MCF 10A (cell line): ENCODE measurements around the gene FAM13A. TPM values are rescaled to one million over a fixed set of nuclear protein-coding genes. Genes with fewer than 3 reads are reported as not detected.
"Not testable (repeated sequence)": the region's sequence is repeated elsewhere in the genome, so short reads cannot be mapped to it uniquely, and the experiment has no call there.

Source experiments
- BruUV-seq: library from RNA; stranded (reverse); fragments of 400-500 nt; replicated peaks from 2 replicates; lab custom pipeline; 2021; lab: Mats Ljungman, UMichigan
- CTCF ChIA-PET: fragments of 300-600 bp; sonication (Branson Sonifier 250); formaldehyde crosslinking; extraction: SDS; loops from one replicate; lab custom pipeline; 2021; ENCODE audit warnings: antibody characterized with exemption, inconsistent platforms; lab: Yijun Ruan, JAX
- POLR2A ChIA-PET: fragments of 300-600, 350-650 bp; sonication (Branson Sonifier 250); formaldehyde crosslinking; extraction: SDS; loops from one replicate; lab custom pipeline; 2020; ENCODE audit warnings: antibody characterized with exemption, inconsistent platforms; lab: Yijun Ruan, JAX
- DNase-seq: peaks from one replicate; pipeline ENCODE4 v3.0.0-alpha.2; 2018; ENCODE audit not compliant: unreplicated experiment
- H3K27ac Mint-ChIP-seq: one replicate; pipeline ENCODE4 v1.8.0; 2022; ENCODE audit warnings: mild to moderate bottlenecking, low read depth, mixed read lengths; ENCODE audit not compliant: unreplicated experiment
- H3K27me3 Mint-ChIP-seq: one replicate; pipeline ENCODE4 v1.8.0; 2022; ENCODE audit warnings: mixed read lengths; ENCODE audit not compliant: insufficient read depth, unreplicated experiment
- H3K36me3 Mint-ChIP-seq: one replicate; pipeline ENCODE4 v1.8.0; 2022; ENCODE audit warnings: mild to moderate bottlenecking, moderate library complexity, mixed read lengths; ENCODE audit not compliant: insufficient read depth, unreplicated experiment
- H3K4me1 Mint-ChIP-seq: one replicate; pipeline ENCODE4 v1.8.0; 2022; ENCODE audit warnings: mixed read lengths; ENCODE audit not compliant: insufficient read depth, unreplicated experiment
- H3K4me3 Mint-ChIP-seq: one replicate; pipeline ENCODE4 v1.8.0; 2022; ENCODE audit warnings: mild to moderate bottlenecking, moderate library complexity, mixed read lengths; ENCODE audit not compliant: unreplicated experiment
- H3K9me3 Mint-ChIP-seq: one replicate; pipeline ENCODE4 v1.8.0; 2022; ENCODE audit warnings: mixed read lengths; ENCODE audit not compliant: unreplicated experiment
- intact Hi-C: fragments of 100-400 bp; cut with micrococcal nuclease; formaldehyde crosslinking; loops from 2 replicates; pipeline ENCODE4 v1.14.1; 2022
- total RNA-seq: library from RNA; stranded (reverse); gene quantifications from 2 replicates; pipeline ENCODE4 v1.2.3, GENCODE V29; 2022
- TF ChIP-seq, protein P1 (sequence below): fragments of 200-600 bp; IDR thresholded peaks from one replicate; pipeline ENCODE4 v1.8.0; 2022; ENCODE audit warnings: antibody characterized with exemption, mild to moderate bottlenecking; ENCODE audit not compliant: unreplicated experiment

The FAM13A gene
- total RNA-seq, 1 experiment from 2014 or later, result 11.1 TPM

- no peak for DNase-seq
- Mint-ChIP-seq H3K36me3 (no peaks in the 10 kb centered on the region), H3K4me3 (no peak overlapping the region), H3K27me3 (no peaks in the 10 kb centered on the region), H3K4me1 (no peaks in the 10 kb centered on the region), H3K27ac (no peak overlapping the region), H3K9me3 (no peaks in the 10 kb centered on the region)
- CTCF ChIA-PET, result no interaction called here
- POLR2A ChIA-PET, result no interaction called here
- TF ChIP-seq, protein P1, sequence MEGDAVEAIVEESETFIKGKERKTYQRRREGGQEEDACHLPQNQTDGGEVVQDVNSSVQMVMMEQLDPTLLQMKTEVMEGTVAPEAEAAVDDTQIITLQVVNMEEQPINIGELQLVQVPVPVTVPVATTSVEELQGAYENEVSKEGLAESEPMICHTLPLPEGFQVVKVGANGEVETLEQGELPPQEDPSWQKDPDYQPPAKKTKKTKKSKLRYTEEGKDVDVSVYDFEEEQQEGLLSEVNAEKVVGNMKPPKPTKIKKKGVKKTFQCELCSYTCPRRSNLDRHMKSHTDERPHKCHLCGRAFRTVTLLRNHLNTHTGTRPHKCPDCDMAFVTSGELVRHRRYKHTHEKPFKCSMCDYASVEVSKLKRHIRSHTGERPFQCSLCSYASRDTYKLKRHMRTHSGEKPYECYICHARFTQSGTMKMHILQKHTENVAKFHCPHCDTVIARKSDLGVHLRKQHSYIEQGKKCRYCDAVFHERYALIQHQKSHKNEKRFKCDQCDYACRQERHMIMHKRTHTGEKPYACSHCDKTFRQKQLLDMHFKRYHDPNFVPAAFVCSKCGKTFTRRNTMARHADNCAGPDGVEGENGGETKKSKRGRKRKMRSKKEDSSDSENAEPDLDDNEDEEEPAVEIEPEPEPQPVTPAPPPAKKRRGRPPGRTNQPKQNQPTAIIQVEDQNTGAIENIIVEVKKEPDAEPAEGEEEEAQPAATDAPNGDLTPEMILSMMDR, result no peak
- BruUV-seq, result no TSS peak
- intact Hi-C loops, result no loop called here
These were observed 202.5 kb downstream of the FAM13A start for GRCh38 chr4:88854481-88854880.

DNA sequence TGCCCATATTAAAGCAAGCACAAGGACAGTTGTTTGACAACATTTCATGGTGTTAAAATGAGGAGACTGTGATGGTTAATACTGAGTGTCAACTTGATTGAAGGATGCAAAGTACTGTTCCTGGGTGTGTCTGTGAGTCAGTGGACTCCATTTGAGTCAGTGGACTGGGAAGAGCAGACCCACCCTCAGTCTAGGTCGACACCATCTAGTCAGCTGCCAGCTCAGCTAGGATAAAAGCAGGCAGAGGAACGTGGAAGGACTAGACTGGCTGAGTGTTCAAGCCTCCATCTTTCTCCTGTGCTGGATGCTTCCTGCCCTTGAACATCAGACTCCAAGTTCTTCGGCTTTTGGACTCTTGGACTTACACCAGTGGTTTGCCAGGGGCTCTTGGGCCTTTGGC lies 203.4 kb downstream of the FAM13A start:
- intact Hi-C loops, H3K36me3 Mint-ChIP-seq, BruUV-seq, H3K4me1 Mint-ChIP-seq, H3K27me3 Mint-ChIP-seq, H3K27ac Mint-ChIP-seq, H3K4me3 Mint-ChIP-seq, H3K9me3 Mint-ChIP-seq, DNase-seq: not testable (repeated sequence)
- ChIA-PET CTCF (interaction anchor here (0.7 kb wide), 1 partner anchor 152 kb away, joined by 3 read pairs; no protein-coding TSS in a partner anchor), POLR2A (interaction anchor here (1.0 to 1.2 kb wide), 2 partner anchors 9 to 24 kb away, joined by 3 read pairs; no protein-coding TSS in a partner anchor)

DNA sequence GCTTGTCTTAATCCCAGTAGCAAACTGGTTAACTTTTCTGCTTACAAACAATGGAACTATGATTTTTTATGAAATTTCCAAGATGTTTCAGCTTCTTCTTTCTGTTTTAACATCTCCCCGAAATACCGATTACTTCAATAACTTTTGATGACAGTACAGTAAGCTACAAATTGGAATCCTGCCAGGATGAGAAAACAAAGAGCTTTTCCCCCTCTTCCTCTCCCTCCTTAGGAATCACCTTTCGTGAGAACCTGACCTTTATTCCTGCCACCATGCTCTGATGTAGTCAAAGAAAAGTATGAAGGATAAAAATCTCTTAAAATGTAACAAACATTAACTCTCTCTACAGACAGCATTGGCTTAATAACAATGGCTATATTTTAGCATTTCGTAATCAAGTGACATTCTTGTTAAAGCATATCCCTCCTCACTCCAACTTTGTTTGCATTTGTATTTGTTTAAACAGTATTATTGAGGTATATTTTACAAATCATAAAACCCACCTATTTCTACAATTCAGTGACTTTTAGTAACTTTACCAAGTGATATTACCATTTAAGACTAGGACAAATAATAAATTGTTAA lies 210.7 kb downstream of the FAM13A start:
- CTCF ChIA-PET, result interaction anchor here (0.7 kb wide), 1 partner anchor 1394 kb away, joined by 3 read pairs; no protein-coding TSS in a partner anchor
- intact Hi-C loops, result no loop called here
- BruUV-seq, result no TSS peak
- peak; percentile 30 for DNase-seq
- POLR2A ChIA-PET, result interaction anchor here (0.7 to 0.9 kb wide), 3 partner anchors 8 to 15 kb away, joined by 3 to 7 read pairs (median 3); no protein-coding TSS in a partner anchor
- Mint-ChIP-seq H3K36me3 (peaks cover 6% of the 10 kb centered on the region), H3K27me3 (no peaks in the 10 kb centered on the region), H3K9me3 (no peaks in the 10 kb centered on the region), H3K27ac (no peak overlapping the region), H3K4me3 (no peak overlapping the region), H3K4me1 (peaks cover 5% of the 10 kb centered on the region)
- TF ChIP-seq, protein P1, result no peak

DNA sequence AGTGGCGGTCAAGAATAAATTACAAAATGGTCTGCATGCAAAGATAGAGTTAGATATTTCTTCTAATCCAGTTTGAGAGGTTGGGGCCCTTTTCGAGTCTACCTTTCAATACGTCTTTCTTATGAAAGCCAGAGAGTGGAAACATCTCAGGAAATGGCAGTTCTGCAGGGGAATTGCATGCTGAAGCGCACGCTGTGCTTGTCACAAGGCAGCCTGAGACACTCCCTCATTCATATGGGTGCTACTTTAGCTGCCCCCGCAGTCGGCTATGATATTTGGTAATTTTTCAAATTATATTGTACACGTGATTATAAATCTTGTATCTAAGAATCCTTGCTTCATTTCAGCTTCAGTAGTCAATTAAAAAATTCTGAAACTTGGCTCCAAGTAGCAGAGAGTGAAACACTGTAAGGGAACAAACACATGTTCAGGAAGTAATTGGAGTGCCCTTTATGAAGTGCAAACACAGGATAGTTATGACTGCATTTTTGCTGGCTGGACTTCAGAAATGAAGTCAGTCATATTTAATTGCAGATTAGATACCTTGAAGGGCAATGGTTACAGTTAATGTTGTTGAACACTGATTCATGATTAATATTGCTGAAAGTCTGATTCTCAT lies 213.8 kb downstream of the FAM13A start:
- intact Hi-C loops, result no loop called here
- Mint-ChIP-seq H3K4me3 (no peak overlapping the region), H3K4me1 (peaks cover 5% of the 10 kb centered on the region), H3K27me3 (no peaks in the 10 kb centered on the region), H3K9me3 (no peaks in the 10 kb centered on the region), H3K36me3 (peaks cover 6% of the 10 kb centered on the region), H3K27ac (no peak overlapping the region)
- no TSS peak for BruUV-seq
- CTCF ChIA-PET, result no interaction called here
- POLR2A ChIA-PET, result interaction anchor here (1.0 kb wide), 1 partner anchor 20 kb away, joined by 3 read pairs; no protein-coding TSS in a partner anchor
- DNase-seq, result no peak
- TF ChIP-seq, protein P1, result no peak
